ENCODE results near the gene LLGL1. TPM values are rescaled to one million over a fixed set of nuclear protein-coding genes. Genes with fewer than 3 reads are reported as not detected.

LLGL1 gene
- polyA plus RNA-seq, 1 donor from 2014 or later = 0.40 TPM

DNA sequence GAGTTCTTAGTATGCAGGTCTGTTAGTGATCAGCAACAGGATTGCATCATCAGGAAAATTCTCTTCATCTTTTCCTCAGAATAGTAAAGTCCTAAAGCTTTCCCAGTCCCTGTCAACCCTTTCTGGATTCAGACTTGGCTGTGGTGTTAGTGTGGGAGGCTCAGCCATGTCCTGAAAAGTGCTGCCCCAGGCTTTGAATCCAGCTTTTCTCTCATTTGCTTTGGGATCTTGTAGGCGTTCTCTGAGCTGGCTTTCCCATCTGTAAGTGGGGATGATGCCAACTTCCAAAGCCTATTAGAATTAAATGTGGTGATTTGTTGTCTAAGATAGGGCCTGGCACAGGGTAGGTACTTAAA, 38.8 kb upstream of the LLGL1 start:
- H3K27ac Mint-ChIP-seq = peak overlapping the region; percentile 84 to 99 (median 86)
- H3K4me1 Mint-ChIP-seq = peaks cover 46 to 63% (median 58%) of the 10 kb centered on the region in 3 donors
- peak overlapping the region; percentile 93 to 99 (median 96) for H3K4me3 Mint-ChIP-seq
- H3K36me3 Mint-ChIP-seq = no peaks in the 10 kb centered on the region
- H3K27me3 Mint-ChIP-seq = no peaks in the 10 kb centered on the region
- no peaks in the 10 kb centered on the region for H3K9me3 Mint-ChIP-seq

DNA sequence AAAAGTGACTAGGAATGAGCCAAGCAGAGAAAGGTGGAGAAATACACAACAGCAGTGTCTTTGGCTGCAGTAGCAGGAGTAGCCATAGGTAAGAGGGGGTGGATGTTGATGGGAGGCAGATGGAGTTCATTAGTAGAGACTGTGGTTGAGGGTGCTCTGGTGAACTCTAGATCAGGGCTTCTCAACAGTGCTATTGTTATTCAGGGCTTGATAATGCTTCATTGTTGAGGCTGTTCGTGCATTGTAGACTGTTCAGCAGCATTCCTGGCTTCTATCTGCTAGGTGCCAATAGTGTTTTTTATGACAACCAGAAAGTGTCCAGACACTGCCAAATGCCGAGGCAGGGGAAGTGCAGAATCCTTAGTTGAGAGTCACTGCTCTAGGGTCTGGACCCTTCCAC, 38.2 kb upstream of the LLGL1 start:
- Mint-ChIP-seq H3K27ac (peak overlapping the region; percentile 6 to 99 (median 86)), H3K4me1 (peaks cover 44 to 68% (median 55%) of the 10 kb centered on the region in 3 donors), H3K9me3 (no peaks in the 10 kb centered on the region), H3K4me3 (peak overlapping the region; percentile 93 to 99 (median 96)), H3K36me3 (no peaks in the 10 kb centered on the region), H3K27me3 (no peaks in the 10 kb centered on the region)

DNA sequence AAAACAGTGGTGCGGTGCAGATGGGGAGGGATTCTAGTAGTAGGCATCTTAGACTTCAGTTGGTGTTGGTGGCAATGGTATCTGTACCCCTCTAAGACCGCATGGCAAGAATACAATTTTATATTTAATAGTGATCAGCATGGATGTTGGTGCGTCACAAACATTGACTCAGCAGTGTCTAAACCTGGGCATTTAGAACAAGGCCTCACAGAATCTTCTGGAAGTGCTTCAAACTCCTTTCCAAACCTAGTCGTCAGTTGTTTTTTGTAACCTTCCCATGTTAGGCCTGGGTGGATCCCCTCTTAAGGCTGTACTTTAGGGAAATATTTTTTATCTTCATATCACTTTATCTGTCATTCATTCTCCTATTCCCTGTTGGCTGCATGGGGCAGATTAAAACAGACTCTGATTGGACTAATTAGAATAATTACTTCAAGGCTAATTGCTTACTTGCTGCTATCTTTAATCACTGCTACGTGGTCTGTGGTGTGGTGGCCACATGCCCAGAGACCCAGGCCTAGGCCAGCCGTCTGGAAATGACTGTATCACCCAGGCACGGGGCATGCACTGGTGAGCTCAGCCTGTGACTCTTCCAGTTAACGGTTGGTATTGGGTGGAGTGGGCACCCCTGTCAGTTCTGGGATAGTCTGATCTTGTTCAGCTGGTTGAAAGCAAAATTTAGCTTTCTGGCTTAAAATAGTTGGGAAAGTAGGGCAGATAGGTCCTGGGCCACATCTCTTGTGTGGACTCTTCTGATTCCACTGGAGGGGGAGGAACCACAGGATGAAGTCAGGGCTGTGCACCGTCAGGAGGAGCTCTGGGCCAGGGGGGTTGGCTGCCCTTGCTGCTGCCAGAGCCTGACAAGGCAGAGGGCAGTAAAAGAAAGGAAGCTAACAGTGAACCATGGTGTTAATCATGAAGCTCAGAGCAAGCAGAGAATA, 37.3 kb upstream of the LLGL1 start:
- Mint-ChIP-seq H3K4me3 (peak overlapping the region; percentile 93 to 99 (median 96)), H3K4me1 (peaks cover 44 to 70% (median 53%) of the 10 kb centered on the region in 3 donors), H3K27me3 (no peaks in the 10 kb centered on the region), H3K36me3 (no peaks in the 10 kb centered on the region), H3K27ac (peak overlapping the region in 2 of 3 donors; percentile 39 to 99), H3K9me3 (no peaks in the 10 kb centered on the region)

DNA sequence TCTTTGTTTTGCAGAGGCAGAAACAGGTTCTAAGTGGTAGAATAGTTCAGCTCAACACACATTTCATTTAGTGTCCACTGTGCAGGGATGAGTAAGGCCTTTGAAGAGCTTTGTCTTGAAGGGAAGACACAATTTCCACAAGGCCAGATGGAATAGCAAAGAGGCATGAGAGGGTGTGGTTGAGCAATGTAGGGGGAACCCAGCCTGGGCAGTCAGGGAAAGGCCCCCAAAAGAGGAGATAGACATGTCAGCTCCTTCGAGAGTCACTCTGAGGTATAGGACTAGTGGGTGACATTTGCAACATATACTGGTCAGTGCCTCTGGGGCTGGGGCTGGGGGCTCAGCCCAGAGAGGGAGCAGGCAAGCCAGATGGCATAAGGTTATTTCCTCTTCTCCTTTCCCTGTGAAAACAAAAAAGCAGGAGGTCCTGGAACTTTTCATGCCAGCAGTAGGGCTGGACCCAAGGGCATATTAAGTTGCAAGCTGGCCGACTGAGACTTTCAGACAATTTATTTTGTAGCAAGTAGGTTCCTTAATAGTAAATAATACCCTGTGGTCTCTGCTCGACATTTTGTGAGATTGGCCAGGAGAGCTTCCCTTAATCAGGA, 34.7 kb upstream of the LLGL1 start:
- Mint-ChIP-seq H3K4me3 (peak overlapping the region in 1 of 4 donors; percentile 29), H3K27me3 (no peaks in the 10 kb centered on the region), H3K4me1 (peaks cover 46 to 59% (median 56%) of the 10 kb centered on the region in 3 donors), H3K36me3 (peaks cover 1% of the 10 kb centered on the region), H3K27ac (peak overlapping the region in 1 of 3 donors; percentile 84), H3K9me3 (no peaks in the 10 kb centered on the region)

GRCh38 chr17:18191236-18191667, 34.2 kb upstream of the LLGL1 start:
- peaks cover 1% of the 10 kb centered on the region for H3K36me3 Mint-ChIP-seq

DNA sequence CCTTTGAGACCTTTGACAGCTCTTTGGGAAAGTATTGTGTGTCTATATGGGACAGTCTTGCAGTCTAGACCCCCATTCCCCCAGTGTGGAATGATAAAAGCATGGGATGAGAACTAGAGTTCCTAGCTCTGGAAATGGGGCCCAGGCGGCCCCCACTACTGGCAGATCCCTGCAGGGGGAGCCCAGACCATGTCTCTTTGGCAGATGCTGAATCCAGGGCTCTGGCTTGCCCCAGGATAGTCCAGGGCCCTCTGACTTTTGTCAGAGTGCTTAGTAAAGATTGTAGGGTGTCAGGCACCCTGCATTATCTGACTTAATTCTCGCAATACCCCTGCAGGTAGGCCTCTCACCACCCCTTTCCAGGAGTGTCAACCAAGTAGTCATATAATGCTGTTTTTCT, 33.5 kb upstream of the LLGL1 start:
- no peaks in the 10 kb centered on the region for H3K27me3 Mint-ChIP-seq
- H3K4me3 Mint-ChIP-seq = peak overlapping the region in 1 of 4 donors; percentile 17
- peaks cover 1% of the 10 kb centered on the region for H3K36me3 Mint-ChIP-seq
- no peaks in the 10 kb centered on the region for H3K9me3 Mint-ChIP-seq
- peak overlapping the region in 1 of 3 donors; percentile 19 for H3K27ac Mint-ChIP-seq
- H3K4me1 Mint-ChIP-seq = peaks cover 33 to 49% (median 46%) of the 10 kb centered on the region in 3 donors

More at GRCh38 chr17:18191236-18191667, 34.2 kb upstream of the LLGL1 start:
- H3K27me3 Mint-ChIP-seq = no peaks in the 10 kb centered on the region
- H3K4me3 Mint-ChIP-seq = no peak overlapping the region
- H3K9me3 Mint-ChIP-seq = no peaks in the 10 kb centered on the region
- peak overlapping the region in 1 of 3 donors; percentile 84 for H3K27ac Mint-ChIP-seq
- peaks cover 40 to 56% (median 52%) of the 10 kb centered on the region in 3 donors for H3K4me1 Mint-ChIP-seq

- Mint-ChIP-seq H3K36me3 (peaks cover 1% of the 10 kb centered on the region), H3K27ac (peak overlapping the region in 1 of 3 donors; percentile 77), H3K4me3 (peak overlapping the region in 1 of 4 donors; percentile 32), H3K9me3 (no peaks in the 10 kb centered on the region), H3K27me3 (no peaks in the 10 kb centered on the region), H3K4me1 (peaks cover 23 to 36% (median 36%) of the 10 kb centered on the region in 3 donors)
Measured at GRCh38 chr17:18194394-18194793, 31.0 kb upstream of the LLGL1 start.

DNA sequence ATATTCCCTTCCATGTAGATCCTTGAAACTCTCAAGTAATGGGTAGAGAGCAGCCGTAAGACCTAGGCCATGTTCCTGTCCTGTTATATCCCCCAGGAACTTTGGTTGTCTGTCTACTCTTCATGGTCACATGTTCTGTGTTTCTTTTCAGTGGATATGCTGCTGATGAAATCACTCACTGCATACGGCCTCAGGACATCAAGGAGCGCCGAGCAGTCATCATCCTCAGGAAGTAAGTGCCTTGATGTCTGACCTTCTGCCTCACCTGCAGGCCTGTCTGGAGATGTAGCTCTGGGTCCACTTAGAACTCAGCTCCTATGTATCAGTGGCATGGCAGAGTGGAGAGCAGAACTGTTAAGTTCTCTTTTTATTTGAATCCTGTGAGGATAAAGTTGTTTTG, 30.6 kb upstream of the LLGL1 start:
- Mint-ChIP-seq H3K9me3 (no peaks in the 10 kb centered on the region), H3K4me3 (no peak overlapping the region), H3K27ac (peak overlapping the region in 1 of 3 donors; percentile 77), H3K27me3 (no peaks in the 10 kb centered on the region), H3K36me3 (peaks cover 1% of the 10 kb centered on the region), H3K4me1 (peaks cover 23 to 32% (median 32%) of the 10 kb centered on the region in 3 donors)

DNA sequence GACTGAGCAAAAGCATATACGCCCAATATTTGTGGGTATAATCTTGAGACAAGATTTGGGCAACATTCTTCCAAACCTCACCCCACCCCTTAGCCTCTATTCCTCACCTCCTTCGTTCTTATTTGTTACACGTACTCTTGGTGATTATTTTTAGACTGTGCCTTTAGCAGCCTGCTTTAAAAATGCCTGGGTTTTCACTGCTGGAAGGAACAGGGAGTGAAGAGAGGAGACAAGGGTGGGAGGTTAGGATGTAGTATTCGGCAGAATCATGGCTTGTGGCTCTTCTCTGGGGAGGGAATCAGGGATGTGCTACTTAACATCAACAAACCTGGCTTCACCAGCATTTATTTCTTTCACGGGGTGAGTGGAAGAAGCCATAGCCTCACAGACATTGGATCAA, 30.2 kb upstream of the LLGL1 start:
- no peak overlapping the region for H3K4me3 Mint-ChIP-seq
- no peaks in the 10 kb centered on the region for H3K9me3 Mint-ChIP-seq
- H3K36me3 Mint-ChIP-seq = peaks cover 1% of the 10 kb centered on the region
- no peaks in the 10 kb centered on the region for H3K27me3 Mint-ChIP-seq
- H3K4me1 Mint-ChIP-seq = peaks cover 23 to 30% (median 30%) of the 10 kb centered on the region in 3 donors
- H3K27ac Mint-ChIP-seq = no peak overlapping the region

- no peak overlapping the region for H3K4me3 Mint-ChIP-seq
- H3K27me3 Mint-ChIP-seq = no peaks in the 10 kb centered on the region
- H3K4me1 Mint-ChIP-seq = peaks cover 11 to 25% (median 20%) of the 10 kb centered on the region in 3 donors
- peak overlapping the region in 1 of 3 donors; percentile 51 for H3K27ac Mint-ChIP-seq
- H3K36me3 Mint-ChIP-seq = peaks cover 1% of the 10 kb centered on the region
- H3K9me3 Mint-ChIP-seq = no peaks in the 10 kb centered on the region
Measured at GRCh38 chr17:18197535-18198194, 27.8 kb upstream of the LLGL1 start.

- peaks cover 11 to 23% (median 19%) of the 10 kb centered on the region in 3 donors for H3K4me1 Mint-ChIP-seq
- H3K36me3 Mint-ChIP-seq = peaks cover 1% of the 10 kb centered on the region
- H3K27ac Mint-ChIP-seq = peak overlapping the region in 1 of 3 donors; percentile 51
- H3K27me3 Mint-ChIP-seq = no peaks in the 10 kb centered on the region
- no peaks in the 10 kb centered on the region for H3K9me3 Mint-ChIP-seq
- no peak overlapping the region for H3K4me3 Mint-ChIP-seq
Measured at GRCh38 chr17:18198530-18198929, 26.9 kb upstream of the LLGL1 start.

GRCh38 chr17:18201108-18201507, 24.3 kb upstream of the LLGL1 start:
- H3K4me1 Mint-ChIP-seq = peaks cover 5 to 16% (median 15%) of the 10 kb centered on the region in 3 donors
- H3K27me3 Mint-ChIP-seq = no peaks in the 10 kb centered on the region
- no peaks in the 10 kb centered on the region for H3K9me3 Mint-ChIP-seq
- H3K27ac Mint-ChIP-seq = peak overlapping the region in 2 of 3 donors; percentile 16 to 52
- no peaks in the 10 kb centered on the region for H3K36me3 Mint-ChIP-seq
- H3K4me3 Mint-ChIP-seq = no peak overlapping the region

DNA sequence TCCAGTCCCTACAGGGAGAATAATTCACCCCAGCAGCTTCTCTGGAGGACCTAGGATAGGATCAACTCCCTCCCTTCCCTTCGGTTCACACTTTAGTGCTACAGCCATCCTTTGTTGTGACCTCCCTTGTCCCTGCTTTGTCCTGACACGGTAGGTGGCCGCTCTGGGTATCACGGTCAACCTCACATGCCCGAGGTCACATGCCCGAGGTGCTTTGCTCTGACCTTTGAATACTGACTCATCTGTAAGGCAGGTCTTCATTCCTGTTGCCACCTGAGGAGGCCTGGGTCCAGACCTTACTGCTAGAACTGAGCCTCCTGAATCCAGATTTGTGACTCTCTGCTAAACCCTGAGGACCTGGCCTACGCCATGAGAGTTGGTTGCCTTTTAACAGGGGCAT, 22.1 kb upstream of the LLGL1 start:
- Mint-ChIP-seq H3K4me1 (peaks cover 5 to 12% (median 8%) of the 10 kb centered on the region in 3 donors), H3K4me3 (no peak overlapping the region), H3K36me3 (no peaks in the 10 kb centered on the region), H3K27ac (no peak overlapping the region), H3K27me3 (no peaks in the 10 kb centered on the region), H3K9me3 (no peaks in the 10 kb centered on the region)

- peak overlapping the region in 1 of 3 donors; percentile 60 for H3K27ac Mint-ChIP-seq
- H3K4me3 Mint-ChIP-seq = no peak overlapping the region
- H3K36me3 Mint-ChIP-seq = no peaks in the 10 kb centered on the region
- no peaks in the 10 kb centered on the region for H3K27me3 Mint-ChIP-seq
- H3K9me3 Mint-ChIP-seq = no peaks in the 10 kb centered on the region
- peaks cover 0 to 7% (median 2%) of the 10 kb centered on the region in 3 donors for H3K4me1 Mint-ChIP-seq
Measured at GRCh38 chr17:18205861-18206260, 19.6 kb upstream of the LLGL1 start.

DNA sequence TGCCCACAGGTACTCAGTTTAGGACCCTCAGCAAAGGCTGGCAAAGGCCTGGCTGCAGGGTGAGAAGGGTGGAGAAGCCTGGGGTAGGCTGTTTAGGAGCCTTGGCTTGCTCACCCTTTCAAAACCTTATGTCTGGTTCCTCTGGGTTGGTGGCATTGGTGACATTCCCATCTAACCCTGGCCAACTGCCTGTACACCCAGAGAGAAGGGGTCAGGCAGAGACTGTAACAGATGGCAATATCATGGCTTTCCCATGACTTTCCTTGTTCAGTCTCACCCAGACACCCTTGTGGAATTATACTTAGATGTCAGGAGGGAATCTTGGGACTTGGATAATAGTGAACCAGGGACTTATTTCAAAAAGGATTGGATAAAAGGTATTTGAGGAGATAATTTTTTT, 18.5 kb upstream of the LLGL1 start:
- H3K36me3 Mint-ChIP-seq = no peaks in the 10 kb centered on the region
- H3K27ac Mint-ChIP-seq = no peak overlapping the region
- no peaks in the 10 kb centered on the region for H3K27me3 Mint-ChIP-seq
- H3K9me3 Mint-ChIP-seq = no peaks in the 10 kb centered on the region
- no peak overlapping the region for H3K4me3 Mint-ChIP-seq
- peaks cover 0 to 2% (median 0%) of the 10 kb centered on the region in 3 donors for H3K4me1 Mint-ChIP-seq
